ENCODE measurements around the gene CPED1.

Gene CPED1

GRCh38 chr7:121158665-121159064 lies 170.2 kb downstream of the CPED1 start:
- FAIRE-seq, result no peak
- TF ChIP-seq POLR2A (IDR thresholded peaks at IDR 0.05; ENCODE audit: low read depth, low read length), result no peak

GRCh38 chr7:121159553-121159952 lies 171.0 kb downstream of the CPED1 start:
- DNase-seq (ENCODE audit: insufficient read length, low spot score) (no peak), FAIRE-seq (no peak)
- TF ChIP-seq POLR2A (IDR thresholded peaks at IDR 0.05; ENCODE audit: low read depth, low read length), result no peak

More at GRCh38 chr7:121158665-121159064, 170.2 kb downstream of the CPED1 start:
- no peak for DNase-seq (ENCODE audit: insufficient read length, low spot score)

- DNase-seq (ENCODE audit: insufficient read length, low spot score) (no peak), FAIRE-seq (peak; percentile 11)
- no peak for TF ChIP-seq POLR2A (IDR thresholded peaks at IDR 0.05; ENCODE audit: low read depth, low read length)
These were observed 171.9 kb downstream of the CPED1 start for GRCh38 chr7:121160150-121161008.

- FAIRE-seq, result no peak
- DNase-seq (ENCODE audit: insufficient read length, low spot score), result no peak
- TF ChIP-seq POLR2A (IDR thresholded peaks at IDR 0.05; ENCODE audit: low read depth, low read length), result no peak
These were observed 175.2 kb downstream of the CPED1 start for GRCh38 chr7:121163699-121164098.

- no peak for FAIRE-seq
- TF ChIP-seq POLR2A (IDR thresholded peaks at IDR 0.05; ENCODE audit: low read depth, low read length), result no peak
These were observed 175.7 kb downstream of the CPED1 start for GRCh38 chr7:121164247-121164646.

GRCh38 chr7:121166916-121167315 lies 178.4 kb downstream of the CPED1 start:
- FAIRE-seq (peak; percentile 6), DNase-seq (ENCODE audit: insufficient read length, low spot score) (no peak)
- no peak for TF ChIP-seq POLR2A (IDR thresholded peaks at IDR 0.05; ENCODE audit: low read depth, low read length)

More at GRCh38 chr7:121164247-121164646, 175.7 kb downstream of the CPED1 start:
- DNase-seq (ENCODE audit: insufficient read length, low spot score), result no peak

GRCh38 chr7:121167971-121168370 lies 179.5 kb downstream of the CPED1 start:
- DNase-seq (ENCODE audit: insufficient read length, low spot score) (no peak), FAIRE-seq (no peak)
- TF ChIP-seq POLR2A (IDR thresholded peaks at IDR 0.05; ENCODE audit: low read depth, low read length), result no peak

GRCh38 chr7:121169469-121169868 lies 181.0 kb downstream of the CPED1 start:
- TF ChIP-seq POLR2A (IDR thresholded peaks at IDR 0.05; ENCODE audit: low read depth, low read length), result no peak
- DNase-seq (ENCODE audit: insufficient read length, low spot score) (no peak), FAIRE-seq (no peak)

GRCh38 chr7:121172484-121172883 lies 184.0 kb downstream of the CPED1 start:
- TF ChIP-seq POLR2A (IDR thresholded peaks at IDR 0.05; ENCODE audit: low read depth, low read length), result no peak
- DNase-seq (ENCODE audit: insufficient read length, low spot score) (no peak), FAIRE-seq (no peak)

- FAIRE-seq (no peak), DNase-seq (ENCODE audit: insufficient read length, low spot score) (no peak)
- TF ChIP-seq POLR2A (IDR thresholded peaks at IDR 0.05; ENCODE audit: low read depth, low read length), result no peak
These were observed 187.3 kb downstream of the CPED1 start for GRCh38 chr7:121175826-121176225.

GRCh38 chr7:121178452-121178851 lies 189.9 kb downstream of the CPED1 start:
- FAIRE-seq, result peak; percentile 55
- no peak for TF ChIP-seq POLR2A (IDR thresholded peaks at IDR 0.05; ENCODE audit: low read depth, low read length)
- DNase-seq (ENCODE audit: insufficient read length, low spot score), result no peak

- TF ChIP-seq POLR2A (IDR thresholded peaks at IDR 0.05; ENCODE audit: low read depth, low read length), result no peak
- peak; percentile 50 for FAIRE-seq
These were observed 190.5 kb downstream of the CPED1 start for GRCh38 chr7:121178869-121179497.

GRCh38 chr7:121180436-121181063 lies 192.0 kb downstream of the CPED1 start:
- FAIRE-seq, result no peak
- TF ChIP-seq POLR2A (IDR thresholded peaks at IDR 0.05; ENCODE audit: low read depth, low read length), result no peak
- no peak for DNase-seq (ENCODE audit: insufficient read length, low spot score)

More at GRCh38 chr7:121178869-121179497, 190.5 kb downstream of the CPED1 start:
- DNase-seq (ENCODE audit: insufficient read length, low spot score), result no peak

GRCh38 chr7:121181357-121181756 lies 192.8 kb downstream of the CPED1 start:
- no peak for TF ChIP-seq POLR2A (IDR thresholded peaks at IDR 0.05; ENCODE audit: low read depth, low read length)
- DNase-seq (ENCODE audit: insufficient read length, low spot score), result no peak
- no peak for FAIRE-seq

Data from H54 (cell line).